NCI-H1048 (cell line): Measurements from ENCODE around the gene BNIP2.
"Not testable (repeated sequence)": the region's sequence is repeated elsewhere in the genome, so short reads cannot be mapped to it uniquely, and the experiment has no call there.

Source experiments
- DNase-seq: peaks from one replicate; lab custom pipeline; 2025; lab: John Stamatoyannopoulos, UW

The BNIP2 gene

GRCh38 chr15:59687836-59688235 lies 1.3 kb downstream of the BNIP2 start:
- DNase-seq: no peak

DNA sequence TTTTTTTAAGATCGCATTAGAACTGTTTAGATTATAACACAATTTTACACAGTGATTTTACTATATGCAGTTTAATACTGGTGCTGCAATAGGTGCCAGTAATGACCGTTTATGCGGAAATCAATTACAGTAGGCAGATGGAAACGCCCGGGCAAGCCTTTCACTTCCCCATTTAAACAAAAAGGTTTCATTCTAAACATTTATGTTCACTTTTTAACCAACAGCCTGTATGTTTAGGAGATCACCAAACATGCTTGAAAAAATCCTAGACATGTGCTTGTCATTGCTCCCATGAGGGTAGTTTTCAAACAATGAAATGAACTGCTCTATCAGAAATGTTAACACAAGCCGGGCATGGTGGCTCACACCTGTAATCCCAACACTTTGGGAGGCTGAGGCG lies 2.7 kb downstream of the BNIP2 start:
- no peak for DNase-seq

- no peak for DNase-seq
These were observed 3.3 kb downstream of the BNIP2 start for GRCh38 chr15:59685737-59686297.

GRCh38 chr15:59680870-59681269 lies 8.2 kb downstream of the BNIP2 start:
- no peak for DNase-seq

DNA sequence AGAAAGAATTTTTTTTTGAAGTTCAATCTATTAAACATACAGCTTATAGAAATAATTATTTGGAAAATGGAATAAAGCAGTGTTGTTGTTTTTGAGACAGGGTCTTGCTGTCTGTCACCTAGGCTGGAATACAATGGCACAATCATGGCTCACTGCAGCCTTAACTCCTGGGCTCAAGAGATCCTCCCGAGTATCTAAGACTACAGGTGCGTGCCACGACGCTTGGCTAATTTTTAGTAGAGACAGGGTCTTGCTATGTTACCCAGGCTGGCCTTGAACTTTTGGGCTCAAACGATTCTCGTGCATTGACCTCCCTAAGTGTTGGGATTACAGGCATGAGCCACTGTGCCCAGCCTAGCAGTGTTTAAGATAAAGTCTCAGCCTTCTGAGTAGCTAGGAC lies 8.8 kb downstream of the BNIP2 start:
- DNase-seq: no peak

DNA sequence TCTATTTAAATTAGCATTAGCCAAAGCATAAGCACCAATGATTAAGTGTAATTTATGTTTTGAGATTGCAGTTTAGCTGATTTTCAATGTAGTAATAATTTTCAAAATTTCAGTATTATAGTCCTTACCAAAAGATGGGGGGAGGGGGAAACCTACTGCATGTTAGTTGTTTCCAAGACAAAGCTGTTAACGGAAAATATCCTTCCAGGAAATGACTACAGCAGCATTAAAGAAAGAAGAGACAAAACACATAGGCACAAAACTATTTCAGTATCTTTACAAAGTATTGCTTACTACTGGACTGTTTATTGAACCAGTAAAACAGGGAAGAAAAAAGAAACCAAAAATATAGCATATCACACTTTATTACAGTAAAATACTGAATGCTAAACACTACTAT lies 10.5 kb downstream of the BNIP2 start:
- DNase-seq: no peak

- no peak for DNase-seq
These were observed 10.9 kb downstream of the BNIP2 start for GRCh38 chr15:59678172-59678571.

DNA sequence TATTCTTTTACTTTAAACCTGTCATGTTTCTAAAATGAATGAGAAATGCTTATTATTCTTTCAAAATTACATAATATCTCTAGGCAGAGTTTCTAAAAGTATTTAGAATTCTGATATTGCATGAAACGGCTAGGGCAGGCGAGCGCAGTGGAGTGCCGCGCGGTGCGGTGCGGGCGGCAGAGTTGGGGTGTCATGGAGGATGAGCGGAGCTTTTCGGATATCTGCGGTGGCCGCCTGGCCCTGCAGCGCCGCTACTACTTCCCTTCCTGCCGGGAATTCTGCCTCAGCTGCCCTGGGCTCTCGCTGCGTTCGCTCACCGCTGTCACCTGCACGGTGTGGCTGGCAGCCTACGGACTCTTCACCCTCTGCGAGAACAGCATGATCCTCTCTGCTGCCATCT lies 12.6 kb downstream of the BNIP2 start:
- no peak for DNase-seq

DNA sequence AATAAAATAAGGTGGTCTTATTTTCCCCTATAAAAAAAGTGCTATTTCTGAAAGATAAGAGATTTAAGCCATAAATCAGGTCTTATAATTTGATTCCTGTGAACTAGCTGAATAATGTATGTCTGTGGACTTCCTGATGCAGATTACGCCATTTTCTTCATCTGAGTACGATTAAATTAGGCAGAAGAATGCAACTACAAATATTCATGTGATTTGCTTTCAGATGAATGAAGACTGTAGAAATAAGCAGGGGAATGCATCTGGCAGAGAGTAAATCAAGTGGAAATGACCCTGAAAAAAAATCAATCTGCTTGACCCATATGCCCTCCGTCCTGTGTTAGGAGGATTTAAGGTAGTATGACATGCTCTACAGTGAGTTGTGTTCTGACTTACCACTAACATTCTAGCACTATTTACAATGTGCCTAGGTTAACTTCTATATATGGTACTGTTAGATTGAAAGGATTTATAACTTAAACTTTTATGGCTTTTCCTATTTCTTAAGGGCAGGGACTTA lies 14.7 kb downstream of the BNIP2 start:
- no peak for DNase-seq

- no peak for DNase-seq
These were observed 20.6 kb downstream of the BNIP2 start for GRCh38 chr15:59668556-59668955.

DNA sequence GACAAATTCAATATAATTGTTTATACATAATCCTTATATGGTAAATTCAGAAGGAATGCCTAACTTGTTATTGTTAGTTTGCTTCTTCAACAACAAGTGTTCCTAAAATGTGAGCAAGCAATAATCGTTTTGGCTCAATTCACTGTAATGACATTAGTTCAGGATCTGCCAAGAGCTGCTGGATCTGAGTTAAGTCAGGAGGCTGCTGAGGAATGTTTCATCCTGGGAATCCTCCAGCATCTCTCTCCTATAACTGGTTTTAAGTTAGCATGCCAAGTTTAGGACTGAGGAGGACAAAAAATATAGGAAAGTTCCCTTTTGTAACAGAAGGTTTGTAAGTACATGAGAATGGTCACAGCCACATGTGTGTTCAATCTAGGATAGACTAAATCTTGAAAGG lies 26.9 kb downstream of the BNIP2 start:
- DNase-seq: no peak

DNA sequence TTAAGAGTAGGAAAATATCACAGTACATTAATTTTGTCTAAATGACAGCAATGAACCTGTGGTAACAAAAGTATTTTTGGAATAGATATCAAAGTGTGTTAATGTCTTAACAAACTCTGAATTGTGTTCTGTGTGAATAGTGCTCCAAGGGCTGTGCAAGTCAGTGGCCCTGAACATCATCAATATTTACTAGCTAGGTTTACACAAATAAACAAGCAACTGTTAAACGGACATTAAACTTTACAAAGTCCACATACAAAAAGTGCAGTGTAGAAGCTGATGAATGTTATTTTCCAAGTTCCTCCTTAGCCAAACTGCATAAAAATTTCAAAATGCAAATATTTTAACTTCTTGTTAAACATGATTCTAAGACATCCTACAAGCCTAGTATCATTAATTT lies 29.8 kb downstream of the BNIP2 start:
- no peak for DNase-seq

GRCh38 chr15:59657635-59658125 lies 31.4 kb downstream of the BNIP2 start:
- DNase-seq: no peak

- DNase-seq: peak; percentile 79
These were observed 32.1 kb downstream of the BNIP2 start, which contains the start of gene GTF2A2 for GRCh38 chr15:59656897-59657634. GTF2A2 (minus strand) TSS chr15:59657515; CDS start chr15:59652277, 5,238 bp downstream.

- no peak for DNase-seq
These were observed 35.1 kb downstream of the BNIP2 start for GRCh38 chr15:59654046-59654445.

GRCh38 chr15:59649603-59650002 lies 39.5 kb downstream of the BNIP2 start:
- no peak for DNase-seq

DNA sequence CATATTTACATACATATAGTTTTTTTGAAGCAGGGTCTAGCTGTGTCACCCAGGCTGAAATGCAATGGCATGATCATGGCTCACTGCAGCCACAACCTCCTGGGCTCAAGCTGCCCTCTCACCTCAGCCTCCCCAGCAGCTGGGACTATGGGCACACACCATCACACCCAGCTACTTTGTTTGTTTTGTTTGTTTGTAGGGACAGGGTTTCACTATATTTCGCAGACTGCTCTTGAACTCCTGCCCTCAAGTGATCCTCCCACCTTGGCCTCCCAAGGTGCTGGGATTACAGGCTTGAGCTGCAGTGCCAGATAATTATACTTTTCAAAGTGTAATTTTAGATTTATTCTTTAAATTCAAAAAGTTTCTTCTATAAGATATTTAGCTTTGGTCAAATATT lies 42.0 kb downstream of the BNIP2 start:
- DNase-seq: no peak

- no peak for DNase-seq
These were observed 42.8 kb downstream of the BNIP2 start for GRCh38 chr15:59646277-59646676.

- not testable (repeated sequence) for DNase-seq
These were observed 43.3 kb downstream of the BNIP2 start for GRCh38 chr15:59645812-59646211.

DNA sequence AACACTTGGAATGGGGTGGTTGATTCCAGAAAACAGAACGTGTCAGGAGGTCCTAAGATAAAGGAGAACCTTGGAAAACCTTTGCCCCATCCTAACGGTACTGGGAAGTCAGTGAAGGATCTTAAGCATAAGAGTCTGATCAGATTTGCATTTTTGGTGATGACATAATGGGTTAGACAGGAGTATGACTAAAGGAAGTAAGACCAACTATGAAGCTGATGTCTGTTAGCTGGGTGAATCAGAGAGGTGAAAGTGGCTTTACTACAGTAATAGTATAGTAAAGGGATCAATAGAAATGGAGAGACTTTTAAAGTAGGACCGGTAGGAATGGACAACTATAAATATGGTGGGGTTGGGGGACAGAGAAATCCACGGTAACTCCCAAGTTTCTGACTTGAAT lies 44.4 kb downstream of the BNIP2 start:
- DNase-seq: no peak

DNA sequence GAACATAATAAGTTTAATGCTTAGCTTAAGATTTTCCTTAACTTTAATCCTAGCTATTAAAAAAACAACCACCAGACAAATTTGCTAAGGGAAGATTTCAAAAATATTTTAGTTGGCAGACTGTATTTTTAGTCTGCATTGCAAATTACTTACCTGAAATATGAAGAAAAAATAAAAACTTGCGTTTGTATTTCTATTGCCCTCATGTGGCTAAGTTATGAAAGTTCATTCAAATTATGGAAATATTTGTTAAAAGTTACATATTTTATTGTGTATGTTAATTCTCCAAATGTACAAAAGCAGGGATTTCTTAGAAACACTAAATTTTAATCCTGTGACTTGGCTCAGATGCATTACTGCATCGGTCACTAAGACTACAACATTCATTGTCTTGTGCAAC lies 46.8 kb downstream of the BNIP2 start:
- DNase-seq: no peak

GRCh38 chr15:59637507-59637906 lies 51.6 kb downstream of the BNIP2 start:
- DNase-seq: not testable (repeated sequence)

- no peak for DNase-seq
These were observed 52.9 kb downstream of the BNIP2 start for GRCh38 chr15:59636184-59636583.

GRCh38 chr15:59632714-59633113 lies 56.4 kb downstream of the BNIP2 start:
- DNase-seq: no peak
